MV-4-11 (cell line): ENCODE data around the gene SCG3.

Experiments used
- DNase-seq: peaks from one replicate; lab custom pipeline; 2025; lab: John Stamatoyannopoulos, UW

SCG3 gene

GRCh38 chr15:51758645-51759044 is 77.3 kb downstream of the SCG3 start:
- no peak for DNase-seq

- DNase-seq = peak; percentile 68
These were observed 78.3 kb downstream of the SCG3 start for GRCh38 chr15:51759557-51760070.

- peak; percentile 6 for DNase-seq
These were observed 79.5 kb downstream of the SCG3 start for GRCh38 chr15:51760805-51761204.

GRCh38 chr15:51765751-51766150 is 84.4 kb downstream of the SCG3 start:
- no peak for DNase-seq

GRCh38 chr15:51766341-51766740 is 85.0 kb downstream of the SCG3 start:
- DNase-seq = peak; percentile 61

- peak; percentile 33 for DNase-seq
These were observed 86.7 kb downstream of the SCG3 start for GRCh38 chr15:51768018-51768417.
